HG03196 (cell line): Measurements from ENCODE around the gene SHCBP1L.

Experiments
- ATAC-seq: cut with Tn5 transposase; IDR thresholded peaks from one replicate; pipeline ENCODE4 v1.9.1; 2021; ENCODE audit not compliant: unreplicated experiment

The SHCBP1L gene

GRCh38 chr1:182897696-182898095 is 55.3 kb downstream of the SHCBP1L start:
- ATAC-seq, result no peak

DNA sequence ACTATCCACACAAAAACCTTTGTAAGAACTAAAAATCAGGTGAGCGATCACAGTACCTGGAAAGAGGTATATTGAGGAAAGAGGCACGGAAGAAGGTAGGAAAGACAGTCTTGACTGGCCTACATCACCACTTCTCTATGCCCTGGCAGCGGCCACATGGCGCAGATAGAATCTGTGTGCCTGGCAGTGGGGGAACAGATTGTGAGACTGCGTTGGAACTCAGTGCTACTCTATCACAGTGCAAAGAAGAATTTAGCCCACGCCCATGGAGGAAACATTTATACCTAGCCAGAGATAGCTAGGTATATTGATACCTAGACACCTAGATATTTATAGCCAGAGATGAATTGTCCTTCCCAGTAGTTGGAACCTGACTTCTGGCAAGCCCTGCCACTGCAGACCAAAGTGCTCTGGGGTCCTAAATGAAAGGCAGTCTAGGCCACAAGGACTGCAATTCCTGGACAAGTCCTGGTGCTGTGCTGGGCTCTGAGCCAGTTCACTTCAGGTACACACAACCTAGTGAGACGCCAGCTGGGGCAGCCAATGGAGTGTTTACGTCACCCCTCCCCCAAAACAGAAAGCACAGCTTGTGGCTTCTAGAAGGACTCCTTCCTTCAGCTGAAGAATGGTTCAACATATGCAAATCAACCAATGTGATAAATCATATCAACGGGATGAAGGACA is 61.9 kb downstream of the SHCBP1L start:
- no peak for ATAC-seq

DNA sequence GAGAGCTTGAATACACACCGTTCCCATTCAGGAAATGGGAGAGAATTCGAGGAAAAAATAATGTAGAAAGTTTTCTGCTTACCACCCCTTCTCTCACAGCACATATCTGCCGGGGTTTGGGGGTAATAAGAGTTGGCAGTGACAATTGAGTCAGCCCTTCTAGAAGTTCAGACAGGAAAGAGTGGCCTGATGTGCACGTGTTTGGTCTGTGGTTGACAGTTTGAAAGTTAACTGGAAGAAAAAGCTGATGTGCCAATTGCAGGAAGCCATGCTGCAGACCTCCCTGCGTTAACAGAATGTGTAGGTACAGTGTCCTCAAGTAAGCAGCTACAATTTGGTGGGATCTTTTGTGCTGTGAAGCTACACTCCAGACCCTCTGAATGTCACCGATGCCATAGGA is 63.0 kb downstream of the SHCBP1L start:
- ATAC-seq, result no peak

GRCh38 chr1:182888736-182889531 is 64.0 kb downstream of the SHCBP1L start:
- no peak for ATAC-seq

DNA sequence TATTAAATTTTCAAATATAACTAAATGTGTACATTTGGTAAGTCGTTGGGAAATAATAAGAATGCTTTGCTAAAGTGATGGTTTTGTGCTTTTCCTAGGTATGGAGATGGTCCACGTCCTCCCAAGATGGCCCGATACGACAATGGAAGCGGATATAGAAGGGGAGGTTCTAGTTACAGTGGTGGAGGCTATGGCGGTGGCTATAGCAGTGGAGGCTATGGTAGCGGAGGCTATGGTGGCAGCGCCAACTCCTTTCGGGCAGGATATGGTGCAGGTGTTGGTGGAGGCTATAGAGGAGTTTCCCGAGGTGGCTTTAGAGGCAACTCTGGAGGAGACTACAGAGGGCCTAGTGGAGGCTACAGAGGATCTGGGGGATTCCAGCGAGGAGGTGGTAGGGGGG is 66.0 kb downstream of the SHCBP1L start:
- no peak for ATAC-seq

DNA sequence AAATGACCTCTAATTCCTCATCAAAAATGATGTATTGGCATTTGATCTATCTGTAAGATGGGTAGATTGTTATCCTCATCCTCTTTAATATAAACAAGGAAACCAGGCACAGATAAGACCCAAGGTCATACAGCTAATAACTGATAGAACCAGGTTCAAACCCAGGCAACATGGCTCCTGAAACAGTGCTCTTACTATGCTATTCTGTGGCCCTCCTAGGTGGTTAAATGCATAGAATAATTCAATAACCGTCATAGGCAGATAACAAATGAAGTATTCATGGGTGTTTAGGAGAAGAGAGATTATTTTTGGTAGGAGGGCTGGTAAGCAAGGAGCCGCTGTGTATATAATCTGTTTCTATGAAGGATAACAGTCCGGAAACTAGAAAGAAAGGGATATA is 67.4 kb downstream of the SHCBP1L start:
- ATAC-seq, result no peak

DNA sequence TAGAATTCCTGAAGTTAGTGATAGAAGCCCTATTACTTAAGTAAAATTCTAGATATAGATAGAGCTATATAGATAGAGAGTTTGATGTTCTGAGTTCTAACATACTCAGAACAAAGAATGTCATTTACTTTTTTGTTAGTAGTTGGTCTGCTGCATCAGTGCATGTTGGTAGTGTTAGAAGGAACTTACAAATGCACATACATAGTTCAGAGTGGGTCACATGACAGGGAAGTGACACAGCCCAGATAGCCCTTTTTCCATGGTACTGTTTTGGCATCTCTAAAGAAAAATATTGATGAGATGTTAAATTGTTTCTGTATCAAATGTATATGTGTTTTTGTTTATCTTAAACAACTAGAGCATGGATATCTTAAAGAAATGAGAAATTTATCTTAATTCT is 68.1 kb downstream of the SHCBP1L start:
- ATAC-seq, result no peak

DNA sequence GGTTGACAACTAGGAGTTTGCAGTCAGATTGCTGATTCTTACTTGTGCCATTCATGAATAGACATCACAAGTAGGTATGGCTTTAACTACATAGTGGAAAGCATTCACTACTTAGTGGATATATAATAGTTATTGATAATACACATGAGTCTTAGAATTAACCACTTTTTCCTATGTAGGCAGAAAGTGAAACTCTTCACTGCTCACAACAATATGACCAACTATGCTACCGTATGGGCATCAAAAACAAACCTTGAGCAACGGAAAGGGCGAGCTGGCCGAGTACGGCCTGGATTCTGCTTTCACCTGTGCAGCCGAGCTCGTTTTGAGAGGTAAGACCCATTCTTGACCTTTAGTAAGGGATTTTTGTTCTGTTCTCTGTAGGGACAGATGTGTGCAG is 75.1 kb downstream of the SHCBP1L start:
- ATAC-seq, result no peak

GRCh38 chr1:182877331-182877730 is 75.6 kb downstream of the SHCBP1L start:
- no peak for ATAC-seq

DNA sequence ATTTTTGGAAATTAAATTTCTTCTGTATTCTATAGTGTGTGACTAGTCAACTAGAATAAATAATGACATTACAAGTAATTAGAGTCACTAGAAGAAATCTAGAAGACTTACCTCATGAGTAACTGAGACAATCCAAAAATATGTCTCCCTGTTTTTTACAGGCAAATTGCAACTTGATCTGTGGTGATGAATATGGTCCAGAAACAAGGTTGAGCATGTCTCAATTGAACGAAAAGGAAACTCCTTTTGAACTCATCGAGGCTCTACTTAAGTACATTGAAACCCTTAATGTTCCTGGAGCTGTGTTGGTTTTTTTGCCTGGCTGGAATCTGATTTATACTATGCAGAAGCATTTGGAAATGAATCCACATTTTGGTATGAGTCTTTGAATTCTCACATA is 77.1 kb downstream of the SHCBP1L start:
- no peak for ATAC-seq

GRCh38 chr1:182872881-182873280 is 80.1 kb downstream of the SHCBP1L start:
- no peak for ATAC-seq

DNA sequence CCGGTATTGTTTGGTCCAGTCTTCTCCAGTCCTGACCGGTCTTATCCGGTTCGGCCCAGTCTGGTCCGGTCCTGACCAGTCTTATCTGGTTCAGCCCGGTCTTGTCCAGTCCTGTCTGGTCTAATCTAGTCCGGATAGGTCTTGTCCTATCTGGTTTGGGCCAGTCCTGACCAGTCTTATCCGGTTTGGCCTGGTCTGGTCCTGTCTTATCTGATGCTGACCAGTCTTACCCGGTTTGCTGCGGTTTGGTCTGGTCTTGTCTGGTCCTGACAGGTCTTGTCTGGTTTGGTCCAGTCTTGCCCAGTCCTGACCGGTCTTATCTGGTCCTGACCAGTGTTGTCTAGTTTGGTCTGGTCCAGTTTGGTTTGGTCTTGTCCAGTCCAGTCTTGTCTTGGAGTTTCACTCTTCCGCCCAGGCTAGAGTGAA is 83.7 kb downstream of the SHCBP1L start:
- no peak for ATAC-seq

DNA sequence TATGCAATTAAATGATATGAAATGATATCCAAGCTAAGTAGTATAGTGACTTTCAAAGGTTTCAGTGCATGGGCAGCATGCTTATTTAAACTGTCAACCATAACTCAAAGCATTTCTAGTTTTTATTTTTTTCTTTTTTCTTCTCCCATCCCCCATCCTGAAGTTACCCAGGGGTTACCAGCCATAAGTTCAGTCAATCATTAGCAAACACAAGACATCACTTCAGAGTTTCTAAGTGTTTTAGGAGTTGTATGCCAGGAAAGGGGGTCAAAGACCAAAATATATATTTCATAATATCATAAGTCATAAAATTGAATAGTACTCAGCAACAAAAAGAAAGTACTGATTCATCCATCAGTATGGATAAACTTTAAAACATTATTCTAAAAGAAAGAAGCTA is 85.1 kb downstream of the SHCBP1L start:
- no peak for ATAC-seq

DNA sequence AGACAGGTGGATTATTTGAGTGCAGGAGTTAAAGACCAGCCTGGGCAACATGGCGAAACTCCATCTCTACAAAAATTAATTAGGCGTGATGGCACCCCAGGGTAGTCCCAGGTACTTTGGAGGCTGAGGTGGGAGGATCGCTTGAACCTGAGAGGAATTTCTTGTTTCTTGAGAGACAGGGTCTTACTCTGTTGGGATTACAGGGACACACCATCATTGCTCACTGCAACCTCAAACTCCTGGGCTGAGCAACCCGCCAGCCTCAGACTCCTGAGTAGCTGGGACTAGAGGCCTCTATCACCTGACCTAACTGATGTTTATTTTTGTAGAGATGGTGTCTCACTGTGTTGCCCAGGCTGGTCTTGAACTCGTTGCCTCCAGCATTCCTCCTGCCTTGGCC is 89.0 kb downstream of the SHCBP1L start:
- ATAC-seq, result no peak

GRCh38 chr1:182862827-182863226 is 90.1 kb downstream of the SHCBP1L start:
- ATAC-seq, result no peak

GRCh38 chr1:182861994-182862393 is 91.0 kb downstream of the SHCBP1L start:
- ATAC-seq, result no peak

DNA sequence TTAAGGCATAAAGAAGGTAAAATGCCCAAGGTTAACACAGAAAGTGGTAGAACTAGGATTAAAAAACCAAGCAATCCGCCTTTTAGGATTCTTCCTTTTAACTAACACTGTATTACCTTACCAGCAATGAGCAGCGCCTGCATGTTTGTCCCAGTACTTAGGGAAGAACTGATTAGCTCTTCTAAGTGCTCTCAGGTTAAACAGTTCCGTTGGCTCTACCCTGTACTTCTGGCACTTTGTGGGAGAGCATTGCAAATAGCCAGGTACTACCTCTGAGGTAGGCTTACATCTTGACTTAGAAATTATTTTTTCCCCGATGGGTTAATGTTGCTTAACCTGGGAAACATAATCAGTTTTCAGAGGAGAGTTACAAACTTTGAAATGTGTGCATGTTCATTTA is 92.3 kb downstream of the SHCBP1L start:
- no peak for ATAC-seq

GRCh38 chr1:182857212-182857611 is 95.8 kb downstream of the SHCBP1L start:
- no peak for ATAC-seq

GRCh38 chr1:182855911-182856310 is 97.1 kb downstream of the SHCBP1L start:
- no peak for ATAC-seq

DNA sequence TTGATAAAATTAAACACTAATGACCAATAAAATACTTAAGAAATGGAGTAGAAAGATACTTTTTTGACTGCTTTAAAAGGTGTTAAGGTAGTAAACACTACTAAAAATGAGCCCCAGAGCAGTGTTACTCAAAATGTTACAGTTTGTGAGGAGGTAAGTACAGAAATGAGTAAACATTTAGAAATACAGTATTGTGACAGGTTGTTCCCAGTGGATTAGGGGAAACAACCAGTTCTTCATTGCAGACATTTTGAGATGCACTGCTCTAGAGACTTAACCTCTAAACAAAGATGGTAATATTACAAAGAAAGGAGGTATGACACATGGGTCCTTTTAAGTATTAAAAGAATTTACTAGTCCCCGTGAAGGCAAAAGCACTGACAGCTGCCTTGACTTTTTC is 101.1 kb downstream of the SHCBP1L start:
- ATAC-seq, result no peak

DNA sequence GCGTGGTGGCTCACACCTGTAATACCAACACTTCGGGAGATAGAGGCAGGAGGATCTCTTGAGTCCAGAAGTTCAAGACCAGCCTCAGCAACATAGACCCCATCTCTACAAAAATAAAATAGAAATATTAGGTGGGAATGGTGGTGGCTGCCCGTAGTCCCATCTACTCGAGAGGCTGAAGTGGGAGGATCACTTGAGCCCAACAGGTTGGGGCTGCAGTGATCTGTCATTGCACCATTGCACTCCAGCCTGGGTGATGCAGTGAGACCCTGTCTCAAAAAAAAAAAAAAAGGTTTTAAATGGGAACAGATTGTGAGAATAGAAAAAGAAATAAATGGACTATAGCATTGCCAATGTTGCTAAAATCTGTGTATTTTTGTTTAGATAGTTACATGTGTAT is 102.6 kb downstream of the SHCBP1L start:
- no peak for ATAC-seq
